ENCODE measurements around the gene RFLNA. TPM values are rescaled to one million over a fixed set of nuclear protein-coding genes. Genes with fewer than 3 reads are reported as not detected.
A peak's percentile ranks its signal among the peaks of the same experiment; 100 is the strongest.

RFLNA gene
- total and polyA plus RNA-seq, 5 donors from 2014 or later: not detected

GRCh38 chr12:124306686-124307555 is 12.0 kb downstream of the RFLNA start:
- Histone ChIP-seq H3K9me3 (ENCODE audit: control insufficient read depth in 2 of 2, low read length in 2 of 2) (no peaks in the 10 kb centered on the region), H3K36me3 (ENCODE audit: control insufficient read depth, insufficient read depth, low read length) (no peaks in the 10 kb centered on the region), H3K27me3 (ENCODE audit: control insufficient read depth, insufficient read depth, low read length) (no peaks in the 10 kb centered on the region), H3K4me3 (ENCODE audit: low read depth, low read length) (no peak overlapping the region), H3K27ac (ENCODE audit: insufficient read depth, low read length, poor library complexity, severe bottlenecking) (no peak overlapping the region), H3K4me1 (ENCODE audit: control insufficient read depth, insufficient read depth, low read length, poor library complexity, severe bottlenecking) (no peaks in the 10 kb centered on the region)
- H3K36me3 Mint-ChIP-seq: no peaks in the 10 kb centered on the region
- H3K9me3 Mint-ChIP-seq: no peaks in the 10 kb centered on the region
- DNase-seq (no peak), ATAC-seq (ENCODE audit: low read depth in 2 of 2) (no peak)
- H3K4me1 Mint-ChIP-seq: no peaks in the 10 kb centered on the region
- H3K27me3 Mint-ChIP-seq: no peaks in the 10 kb centered on the region
- peak overlapping the region in 1 of 3 donors; percentile 26 for H3K27ac Mint-ChIP-seq
- no peak overlapping the region for H3K4me3 Mint-ChIP-seq

GRCh38 chr12:124307556-124307825 is 12.6 kb downstream of the RFLNA start:
- no peaks in the 10 kb centered on the region for H3K9me3 Mint-ChIP-seq
- no peak overlapping the region for H3K27ac Mint-ChIP-seq
- Histone ChIP-seq H3K27me3 (ENCODE audit: control insufficient read depth, insufficient read depth, low read length) (no peaks in the 10 kb centered on the region), H3K4me3 (ENCODE audit: low read depth, low read length) (no peak overlapping the region), H3K4me1 (ENCODE audit: control insufficient read depth, insufficient read depth, low read length, poor library complexity, severe bottlenecking) (no peaks in the 10 kb centered on the region), H3K27ac (ENCODE audit: insufficient read depth, low read length, poor library complexity, severe bottlenecking) (no peak overlapping the region), H3K9me3 (ENCODE audit: control insufficient read depth in 2 of 2, low read length in 2 of 2) (no peaks in the 10 kb centered on the region), H3K36me3 (ENCODE audit: control insufficient read depth, insufficient read depth, low read length) (no peaks in the 10 kb centered on the region)
- H3K36me3 Mint-ChIP-seq: no peaks in the 10 kb centered on the region
- DNase-seq (no peak), ATAC-seq (ENCODE audit: low read depth in 2 of 2) (no peak)
- H3K4me1 Mint-ChIP-seq: no peaks in the 10 kb centered on the region
- no peak overlapping the region for H3K4me3 Mint-ChIP-seq
- no peaks in the 10 kb centered on the region for H3K27me3 Mint-ChIP-seq

- no peak overlapping the region for H3K4me3 ChIP-seq (ENCODE audit: low read depth, low read length)
- ATAC-seq (ENCODE audit: low read depth in 2 of 2) (no peak), DNase-seq (no peak)
- no peaks in the 10 kb centered on the region for H3K9me3 ChIP-seq (ENCODE audit: control insufficient read depth in 2 of 2, low read length in 2 of 2)
- Mint-ChIP-seq H3K4me1 (no peaks in the 10 kb centered on the region), H3K4me3 (no peak overlapping the region), H3K9me3 (no peaks in the 10 kb centered on the region), H3K27me3 (no peaks in the 10 kb centered on the region), H3K36me3 (no peaks in the 10 kb centered on the region), H3K27ac (no peak overlapping the region)
- H3K27me3 ChIP-seq (ENCODE audit: control insufficient read depth, insufficient read depth, low read length): no peaks in the 10 kb centered on the region
- no peaks in the 10 kb centered on the region for H3K36me3 ChIP-seq (ENCODE audit: control insufficient read depth, insufficient read depth, low read length)
- H3K27ac ChIP-seq (ENCODE audit: insufficient read depth, low read length, poor library complexity, severe bottlenecking): no peak overlapping the region
- no peaks in the 10 kb centered on the region for H3K4me1 ChIP-seq (ENCODE audit: control insufficient read depth, insufficient read depth, low read length, poor library complexity, severe bottlenecking)
Observed at GRCh38 chr12:124308741-124309140, 13.8 kb downstream of the RFLNA start.

GRCh38 chr12:124309231-124309630 is 14.3 kb downstream of the RFLNA start:
- H3K27me3 ChIP-seq (ENCODE audit: control insufficient read depth, insufficient read depth, low read length): no peaks in the 10 kb centered on the region
- no peak for ATAC-seq (ENCODE audit: low read depth in 2 of 2)
- no peaks in the 10 kb centered on the region for H3K9me3 Mint-ChIP-seq

GRCh38 chr12:124309744-124310143 is 14.9 kb downstream of the RFLNA start:
- no peaks in the 10 kb centered on the region for H3K9me3 Mint-ChIP-seq
- H3K27ac Mint-ChIP-seq: no peak overlapping the region
- ATAC-seq (ENCODE audit: low read depth in 2 of 2) (no peak), DNase-seq (no peak)
- no peaks in the 10 kb centered on the region for H3K36me3 ChIP-seq (ENCODE audit: control insufficient read depth, insufficient read depth, low read length)
- no peaks in the 10 kb centered on the region for H3K9me3 ChIP-seq (ENCODE audit: control insufficient read depth in 2 of 2, low read length in 2 of 2)
- no peak overlapping the region for H3K4me3 ChIP-seq (ENCODE audit: low read depth, low read length)
- no peak overlapping the region for H3K27ac ChIP-seq (ENCODE audit: insufficient read depth, low read length, poor library complexity, severe bottlenecking)
- no peaks in the 10 kb centered on the region for H3K27me3 ChIP-seq (ENCODE audit: control insufficient read depth, insufficient read depth, low read length)
- H3K4me1 ChIP-seq (ENCODE audit: control insufficient read depth, insufficient read depth, low read length, poor library complexity, severe bottlenecking): no peaks in the 10 kb centered on the region
- H3K4me3 Mint-ChIP-seq: no peak overlapping the region
- no peaks in the 10 kb centered on the region for H3K36me3 Mint-ChIP-seq
- no peaks in the 10 kb centered on the region for H3K4me1 Mint-ChIP-seq
- H3K27me3 Mint-ChIP-seq: no peaks in the 10 kb centered on the region

More at GRCh38 chr12:124309231-124309630, 14.3 kb downstream of the RFLNA start:
- Mint-ChIP-seq H3K27ac (no peak overlapping the region), H3K4me3 (no peak overlapping the region), H3K4me1 (no peaks in the 10 kb centered on the region), H3K27me3 (no peaks in the 10 kb centered on the region), H3K36me3 (no peaks in the 10 kb centered on the region)
- no peak overlapping the region for H3K27ac ChIP-seq (ENCODE audit: insufficient read depth, low read length, poor library complexity, severe bottlenecking)
- H3K4me3 ChIP-seq (ENCODE audit: low read depth, low read length): no peak overlapping the region
- no peaks in the 10 kb centered on the region for H3K36me3 ChIP-seq (ENCODE audit: control insufficient read depth, insufficient read depth, low read length)
- no peaks in the 10 kb centered on the region for H3K9me3 ChIP-seq (ENCODE audit: control insufficient read depth in 2 of 2, low read length in 2 of 2)
- H3K4me1 ChIP-seq (ENCODE audit: control insufficient read depth, insufficient read depth, low read length, poor library complexity, severe bottlenecking): no peaks in the 10 kb centered on the region
- DNase-seq: no peak

- Histone ChIP-seq H3K36me3 (ENCODE audit: control insufficient read depth, insufficient read depth, low read length) (no peaks in the 10 kb centered on the region), H3K4me1 (ENCODE audit: control insufficient read depth, insufficient read depth, low read length, poor library complexity, severe bottlenecking) (no peaks in the 10 kb centered on the region), H3K9me3 (ENCODE audit: control insufficient read depth in 2 of 2, low read length in 2 of 2) (no peaks in the 10 kb centered on the region), H3K27ac (ENCODE audit: insufficient read depth, low read length, poor library complexity, severe bottlenecking) (no peak overlapping the region), H3K4me3 (ENCODE audit: low read depth, low read length) (no peak overlapping the region), H3K27me3 (ENCODE audit: control insufficient read depth, insufficient read depth, low read length) (no peaks in the 10 kb centered on the region)
- no peak for DNase-seq
- H3K9me3 Mint-ChIP-seq: no peaks in the 10 kb centered on the region
- H3K4me1 Mint-ChIP-seq: no peaks in the 10 kb centered on the region
- no peaks in the 10 kb centered on the region for H3K36me3 Mint-ChIP-seq
- no peak for ATAC-seq (ENCODE audit: low read depth in 2 of 2)
- no peak overlapping the region for H3K4me3 Mint-ChIP-seq
- H3K27ac Mint-ChIP-seq: peak overlapping the region in 1 of 3 donors; percentile 5
- no peaks in the 10 kb centered on the region for H3K27me3 Mint-ChIP-seq
Observed at GRCh38 chr12:124310178-124310577, 15.3 kb downstream of the RFLNA start.

- no peaks in the 10 kb centered on the region for H3K27me3 ChIP-seq (ENCODE audit: control insufficient read depth, insufficient read depth, low read length)
- Mint-ChIP-seq H3K36me3 (no peaks in the 10 kb centered on the region), H3K9me3 (no peaks in the 10 kb centered on the region), H3K27ac (no peak overlapping the region), H3K4me1 (no peaks in the 10 kb centered on the region), H3K4me3 (no peak overlapping the region), H3K27me3 (no peaks in the 10 kb centered on the region)
- no peaks in the 10 kb centered on the region for H3K9me3 ChIP-seq (ENCODE audit: control insufficient read depth in 2 of 2, low read length in 2 of 2)
- H3K4me1 ChIP-seq (ENCODE audit: control insufficient read depth, insufficient read depth, low read length, poor library complexity, severe bottlenecking): no peaks in the 10 kb centered on the region
- no peak for ATAC-seq (ENCODE audit: low read depth in 2 of 2)
- DNase-seq: no peak
- H3K4me3 ChIP-seq (ENCODE audit: low read depth, low read length): no peak overlapping the region
- H3K27ac ChIP-seq (ENCODE audit: insufficient read depth, low read length, poor library complexity, severe bottlenecking): no peak overlapping the region
- no peaks in the 10 kb centered on the region for H3K36me3 ChIP-seq (ENCODE audit: control insufficient read depth, insufficient read depth, low read length)
Observed at GRCh38 chr12:124310785-124311184, 15.9 kb downstream of the RFLNA start.
